Keratinocyte (primary cell): ENCODE measurements around the gene SIX1. TPM values are rescaled to one million over a fixed set of nuclear protein-coding genes. Genes with fewer than 3 reads are reported as not detected.

Source experiments
- DNase-seq: peaks from one replicate; pipeline ENCODE4 v3.0.0-alpha.2; 2011; ENCODE audit warnings: low read depth, missing footprints, low spot score
- FAIRE-seq: peaks from 2 replicates; lab custom pipeline; 2011; peaks lifted over from hg19 to GRCh38; lab: Jason Lieb, UNC
- H2AFZ ChIP-seq: 2 replicates; pipeline ENCODE4 v1.6.0; 2012; ENCODE audit warnings: low read length, control low read depth, inconsistent platforms; ENCODE audit not compliant: control insufficient read depth
- H3K27ac ChIP-seq: 2 replicates; pipeline ENCODE4 v1.5.1; 2011; ENCODE audit warnings: low read length; ENCODE audit not compliant: control insufficient read depth, insufficient read depth
- H3K27me3 ChIP-seq: 3 replicates; pipeline ENCODE4 v1.6.0; 2011; ENCODE audit warnings: low read length; ENCODE audit not compliant: control insufficient read depth, insufficient read depth; ENCODE audit errors: extremely low read depth
- H3K36me3 ChIP-seq, 2 experiments: 2 replicates in 1 of 2; 3 replicates in 1 of 2; pipeline ENCODE4 v1.5.1; 2011; ENCODE audit warnings: low read length in 2 of 2, mild to moderate bottlenecking in 1 of 2; ENCODE audit not compliant: control insufficient read depth in 2 of 2, insufficient read depth in 2 of 2; ENCODE audit errors: extremely low read depth in 1 of 2
- H3K4me1 ChIP-seq: 3 replicates; pipeline ENCODE4 v1.5.1; 2011; ENCODE audit warnings: low read length; ENCODE audit not compliant: control insufficient read depth, insufficient read depth; ENCODE audit errors: extremely low read depth
- H3K4me2 ChIP-seq: 3 replicates; pipeline ENCODE4 v1.6.0; 2011; ENCODE audit warnings: low read depth, low read length; ENCODE audit not compliant: control insufficient read depth, insufficient read depth; ENCODE audit errors: extremely low read depth
- H3K4me3 ChIP-seq, 3 experiments: fragments of 200-600 bp in 1 of 3; sonication (generic) in 1 of 3; 2 replicates in 2 of 3; 3 replicates in 1 of 3; pipeline ENCODE4 v1.5.1; 2011 to 2016; ENCODE audit warnings: low read length in 3 of 3, mild to moderate bottlenecking in 3 of 3, control low read depth in 2 of 3, inconsistent platforms in 1 of 3, low read depth in 1 of 3, mixed read lengths in 1 of 3, mixed run types in 1 of 3, moderate library complexity in 1 of 3; ENCODE audit not compliant: control insufficient read depth in 2 of 3, insufficient read depth in 2 of 3; ENCODE audit errors: extremely low read depth in 1 of 3
- H3K79me2 ChIP-seq: 2 replicates; pipeline ENCODE4 v1.6.0; 2012; ENCODE audit warnings: low read length; ENCODE audit not compliant: control insufficient read depth, insufficient read depth
- H3K9ac ChIP-seq: 3 replicates; pipeline ENCODE4 v1.6.0; 2011; ENCODE audit warnings: low read length; ENCODE audit not compliant: control insufficient read depth, insufficient read depth; ENCODE audit errors: extremely low read depth
- H3K9me1 ChIP-seq: 3 replicates; pipeline ENCODE4 v1.6.0; 2011; ENCODE audit warnings: low read length; ENCODE audit not compliant: control insufficient read depth, insufficient read depth; ENCODE audit errors: extremely low read depth
- H3K9me3 ChIP-seq: 2 replicates; pipeline ENCODE4 v1.5.1; 2012; ENCODE audit warnings: low read depth, low read length; ENCODE audit not compliant: control insufficient read depth
- H4K20me1 ChIP-seq: 3 replicates; pipeline ENCODE4 v1.6.0; 2011; ENCODE audit warnings: low read length; ENCODE audit not compliant: control insufficient read depth, insufficient read depth; ENCODE audit errors: extremely low read depth
- CTCF ChIP-seq, 3 experiments: IDR thresholded peaks in 1 of 3; conservative IDR thresholded peaks in 1 of 3; optimal IDR thresholded peaks in 1 of 3; 2 replicates in 2 of 3; 3 replicates in 1 of 3; pipeline versions ENCODE3 to v1.5.1; 2011; ENCODE audit warnings: low read length in 3 of 3, mild to moderate bottlenecking in 3 of 3, moderate library complexity in 2 of 3, control low read depth in 1 of 3, inconsistent platforms in 1 of 3; ENCODE audit not compliant: insufficient read depth in 2 of 3; ENCODE audit errors: extremely low read depth in 1 of 3
- EZH2 ChIP-seq: IDR thresholded peaks from one replicate; pipeline ENCODE4 v1.6.1; 2012; ENCODE audit warnings: inconsistent platforms, mild to moderate bottlenecking, low read length, moderate library complexity
- dilution Hi-C: fragments of 300-500 bp; cut with MboI; formaldehyde crosslinking; loops from one replicate; pipeline ENCODE4 v1.7.0; 2020; ENCODE audit warnings: low sequenced_read_pairs; ENCODE audit not compliant: extremely low pct_ligation_motif_present
- polyA plus RNA-seq, 5 experiments: library from polyadenylated mRNA; depleted of rRNA in 3 of 5; stranded (reverse) in 3 of 5; stranded (forward) in 1 of 5; unstranded in 1 of 5; fragments of >200 nt; gene quantifications; 1 replicate in 1 of 5; 2 replicates in 3 of 5; 3 replicates in 1 of 5; pipeline versions ENCODE4 v1.2.1 to v1.2.3, GENCODE V29; 2011 to 2012; ENCODE audit warnings: missing spikeins in 2 of 5, low read depth in 1 of 5, low replicate concordance in 1 of 5

SIX1 gene
- polyA plus RNA-seq, 1 donor (not counting 4 experiments of a cell fraction or from before 2014, with no cell fraction given), result 0.04 TPM

DNA sequence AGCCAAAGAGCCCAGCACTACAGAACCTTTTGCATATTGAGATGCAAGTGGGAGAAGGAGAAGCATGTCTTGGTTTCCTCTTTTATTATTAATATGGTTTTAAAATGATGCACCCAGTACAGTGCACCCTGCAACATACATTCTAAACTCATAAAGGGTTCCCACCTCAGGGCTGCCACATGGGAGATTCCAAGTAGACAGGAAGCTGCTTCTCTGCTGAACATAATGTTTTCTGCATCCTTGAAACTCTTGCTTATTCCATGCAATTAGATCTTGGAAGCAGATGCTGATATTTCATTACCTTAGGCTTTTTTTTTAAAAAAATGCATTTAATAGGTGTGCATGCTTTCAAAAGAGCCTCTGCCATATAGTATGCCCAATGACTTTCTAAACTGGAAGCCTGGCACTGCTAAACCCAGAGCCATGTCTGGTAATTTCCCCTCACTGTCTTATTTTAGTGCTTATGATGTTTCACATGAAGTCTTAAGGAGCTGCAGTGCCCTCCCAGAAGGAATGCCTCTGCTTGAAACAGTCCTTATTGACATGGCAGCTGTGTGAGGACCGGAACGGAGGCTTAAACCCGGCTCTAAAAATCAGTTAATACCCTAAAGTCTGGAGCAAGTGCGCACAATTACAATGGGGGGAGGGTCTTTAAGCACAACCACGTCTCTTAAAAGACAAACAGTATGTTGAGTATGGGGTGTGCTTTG lies 2.0 kb upstream of the SIX1 start:
- FAIRE-seq (no peak), DNase-seq (no peak)
- no peak overlapping the region for H3K27ac ChIP-seq
- no peaks in the 10 kb centered on the region for H3K9me3 ChIP-seq
- no peaks in the 10 kb centered on the region for H3K79me2 ChIP-seq
- H4K20me1 ChIP-seq, result peaks cover 3% of the 10 kb centered on the region
- H3K4me1 ChIP-seq, result peaks cover 14% of the 10 kb centered on the region
- dilution Hi-C loops, result no loop called here
- no peaks in the 10 kb centered on the region for H3K9me1 ChIP-seq
- H3K36me3 ChIP-seq, result no peaks in the 10 kb centered on the region
- no peak overlapping the region for H3K9ac ChIP-seq
- no peak overlapping the region for H3K4me3 ChIP-seq
- TF ChIP-seq CTCF (optimal IDR thresholded peaks at IDR 0.05 in 1 of 3, IDR thresholded peaks at IDR 0.05 in 1 of 3, conservative IDR thresholded peaks at IDR 0.05 in 1 of 3; ENCODE audit: extremely low read depth in 1 of 3, insufficient read depth in 2 of 3, low read length in 3 of 3) (no peak), EZH2 (no peak)
- H3K4me2 ChIP-seq, result no peak overlapping the region
- peaks cover 100% of the 10 kb centered on the region for H3K27me3 ChIP-seq
- no peak overlapping the region for H2AFZ ChIP-seq

DNA sequence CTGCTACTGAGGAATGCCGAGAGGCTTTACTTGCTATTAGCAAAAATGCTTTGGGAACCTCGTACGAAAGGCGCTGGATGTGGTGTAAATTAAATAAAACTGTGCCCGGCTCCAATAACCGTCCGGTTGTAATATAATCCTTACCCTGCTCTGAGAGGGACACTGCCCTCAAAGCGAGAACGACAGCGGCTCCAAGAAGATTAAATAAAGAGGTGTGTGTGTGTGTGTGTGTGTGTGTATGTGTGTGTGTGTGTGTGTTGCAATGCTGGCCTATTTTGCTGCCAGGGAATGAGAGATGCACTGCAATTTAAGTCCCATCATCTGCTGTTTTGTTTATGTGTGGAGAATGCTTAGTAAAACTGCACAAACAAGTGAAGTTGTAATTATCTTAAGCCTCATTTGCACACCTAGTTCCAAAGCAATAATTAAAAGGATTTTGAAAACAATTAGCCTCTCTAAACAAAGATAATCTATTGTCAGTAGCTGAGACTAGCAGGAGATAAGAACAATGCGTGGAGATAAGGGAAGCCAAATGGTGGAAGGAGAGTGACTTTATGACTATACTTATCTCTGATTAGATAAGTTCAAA lies 1.2 kb upstream of the SIX1 start:
- no peak overlapping the region for H3K4me3 ChIP-seq
- H3K9ac ChIP-seq, result no peak overlapping the region
- H3K36me3 ChIP-seq, result no peaks in the 10 kb centered on the region
- H4K20me1 ChIP-seq, result peaks cover 3% of the 10 kb centered on the region
- no peak overlapping the region for H3K27ac ChIP-seq
- no peaks in the 10 kb centered on the region for H3K9me3 ChIP-seq
- no peak for DNase-seq
- FAIRE-seq, result no peak
- H3K4me2 ChIP-seq, result no peak overlapping the region
- TF ChIP-seq CTCF (optimal IDR thresholded peaks at IDR 0.05 in 1 of 3, IDR thresholded peaks at IDR 0.05 in 1 of 3, conservative IDR thresholded peaks at IDR 0.05 in 1 of 3; ENCODE audit: extremely low read depth in 1 of 3, insufficient read depth in 2 of 3, low read length in 3 of 3) (no peak), EZH2 (no peak)
- dilution Hi-C loops, result no loop called here
- peaks cover 14% of the 10 kb centered on the region for H3K4me1 ChIP-seq
- H3K79me2 ChIP-seq, result no peaks in the 10 kb centered on the region
- peaks cover 98% of the 10 kb centered on the region for H3K27me3 ChIP-seq
- H2AFZ ChIP-seq, result no peak overlapping the region
- no peaks in the 10 kb centered on the region for H3K9me1 ChIP-seq
